Chondrocyte (in vitro differentiated cells): ENCODE results near the gene VWC2. TPM values are rescaled to one million over a fixed set of nuclear protein-coding genes. Genes with fewer than 3 reads are reported as not detected.

ENCODE experiments used
- DNase-seq: peaks from one replicate; pipeline ENCODE4 v3.0.0; 2021; ENCODE audit warnings: mixed read lengths, low spot score
- H3K27ac Mint-ChIP-seq: one replicate; pipeline ENCODE4 v1.8.0; 2021; ENCODE audit warnings: mild to moderate bottlenecking, moderate library complexity, mixed read lengths; ENCODE audit not compliant: unreplicated experiment
- H3K27me3 Mint-ChIP-seq: 2 replicates; pipeline ENCODE4 v1.8.0; 2021; ENCODE audit warnings: low read depth, mixed read lengths
- H3K36me3 Mint-ChIP-seq: 2 replicates; pipeline ENCODE4 v1.8.0; 2021; ENCODE audit warnings: low read depth, mixed read lengths
- H3K4me1 Mint-ChIP-seq: 2 replicates; pipeline ENCODE4 v1.8.0; 2021; ENCODE audit warnings: low read depth, mild to moderate bottlenecking, mixed read lengths
- H3K4me3 Mint-ChIP-seq: one replicate; pipeline ENCODE4 v1.8.0; 2021; ENCODE audit warnings: mild to moderate bottlenecking, moderate library complexity, mixed read lengths; ENCODE audit not compliant: unreplicated experiment
- H3K9me3 Mint-ChIP-seq: 2 replicates; pipeline ENCODE4 v1.8.0; 2021; ENCODE audit warnings: low read depth, mixed read lengths
- CTCF ChIP-seq: fragments of 200-600 bp; sonication (generic); IDR thresholded peaks from 2 replicates; pipeline ENCODE4 v1.5.0; 2021; ENCODE audit warnings: antibody characterized with exemption, mild to moderate bottlenecking, moderate library complexity
- total RNA-seq: library from RNA; stranded (reverse); gene quantifications from 3 replicates; pipeline ENCODE4 v1.2.1, GENCODE V29; 2021

The VWC2 gene
- total RNA-seq, 1 donor from 2014 or later = not detected

DNA sequence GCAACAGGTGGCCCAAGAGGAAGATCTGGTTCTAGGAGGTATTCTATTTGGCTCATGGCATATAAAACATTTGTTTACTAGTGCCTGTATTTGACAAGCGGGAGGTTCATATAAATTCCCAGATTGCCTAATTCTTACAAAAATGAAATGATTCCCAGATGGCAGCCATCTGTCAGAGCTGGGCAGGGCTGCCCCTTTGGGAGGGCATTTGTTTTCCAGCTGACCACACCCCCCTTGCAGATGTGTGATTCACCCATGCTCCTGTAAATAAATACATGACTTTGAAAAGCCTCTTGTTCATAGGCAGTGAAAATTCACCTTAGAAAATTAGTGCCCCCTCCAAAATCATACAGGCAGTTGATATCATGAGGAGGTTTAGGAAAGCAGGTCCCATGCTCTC, 8.6 kb downstream of the VWC2 start:
- no peak for TF ChIP-seq CTCF
- Mint-ChIP-seq H3K27ac (no peak overlapping the region), H3K27me3 (peaks cover 38% of the 10 kb centered on the region), H3K36me3 (no peaks in the 10 kb centered on the region), H3K4me1 (no peaks in the 10 kb centered on the region), H3K9me3 (peaks cover 7% of the 10 kb centered on the region), H3K4me3 (no peak overlapping the region)
- no peak for DNase-seq

- no peak for TF ChIP-seq CTCF
- Mint-ChIP-seq H3K4me3 (no peak overlapping the region), H3K4me1 (no peaks in the 10 kb centered on the region), H3K36me3 (no peaks in the 10 kb centered on the region), H3K9me3 (peaks cover 7% of the 10 kb centered on the region), H3K27me3 (peaks cover 27% of the 10 kb centered on the region), H3K27ac (no peak overlapping the region)
- no peak for DNase-seq
These were observed 10.0 kb downstream of the VWC2 start for GRCh38 chr7:49783446-49783845.

- H3K9me3 Mint-ChIP-seq = peaks cover 7% of the 10 kb centered on the region
- no peak for TF ChIP-seq CTCF
- H3K4me1 Mint-ChIP-seq = no peaks in the 10 kb centered on the region
- peaks cover 24% of the 10 kb centered on the region for H3K27me3 Mint-ChIP-seq
- no peaks in the 10 kb centered on the region for H3K36me3 Mint-ChIP-seq
- no peak for DNase-seq
- no peak overlapping the region for H3K27ac Mint-ChIP-seq
- H3K4me3 Mint-ChIP-seq = no peak overlapping the region
These were observed 14.5 kb downstream of the VWC2 start for GRCh38 chr7:49787980-49788379.

GRCh38 chr7:49788455-49789059, 15.1 kb downstream of the VWC2 start:
- Mint-ChIP-seq H3K27ac (no peak overlapping the region), H3K4me1 (no peaks in the 10 kb centered on the region), H3K9me3 (peaks cover 7% of the 10 kb centered on the region), H3K36me3 (no peaks in the 10 kb centered on the region), H3K4me3 (no peak overlapping the region), H3K27me3 (peaks cover 25% of the 10 kb centered on the region)
- DNase-seq = no peak
- no peak for TF ChIP-seq CTCF

DNA sequence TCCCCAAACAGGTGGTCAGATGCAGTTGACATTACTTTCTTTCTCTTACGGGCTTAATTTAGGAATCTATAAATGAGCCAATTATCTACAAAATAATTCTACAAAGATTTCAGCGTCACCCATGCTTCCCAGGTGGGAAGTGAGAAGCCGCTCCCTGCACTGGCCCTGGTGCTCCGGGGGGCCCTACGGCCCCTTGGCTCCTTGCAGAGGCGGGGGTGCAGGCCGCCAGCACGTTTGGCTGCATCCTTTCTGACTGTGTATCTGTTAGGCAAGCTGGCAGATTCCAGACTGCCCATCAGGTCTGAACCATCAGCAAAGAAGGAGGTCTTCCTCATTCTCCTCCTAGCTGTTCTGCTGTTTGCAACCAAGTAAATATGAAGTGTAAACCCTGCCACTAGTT, 16.3 kb downstream of the VWC2 start:
- no peak for DNase-seq
- Mint-ChIP-seq H3K4me3 (no peak overlapping the region), H3K4me1 (no peaks in the 10 kb centered on the region), H3K27me3 (peaks cover 25% of the 10 kb centered on the region), H3K27ac (no peak overlapping the region), H3K9me3 (peaks cover 7% of the 10 kb centered on the region), H3K36me3 (no peaks in the 10 kb centered on the region)
- no peak for TF ChIP-seq CTCF
